Measurements from ENCODE around the gene HOMER1. TPM values are rescaled to one million over a fixed set of nuclear protein-coding genes. Genes with fewer than 3 reads are reported as not detected.

The HOMER1 gene
- total and polyA plus RNA-seq, 2 of the 4 experiments (the other 2 are of a cell fraction), result 1.9 to 6.8 TPM

GRCh38 chr5:79430196-79430595 is 83.7 kb downstream of the HOMER1 start:
- Histone ChIP-seq H4K5ac (ENCODE audit: low read depth, low read length) (no peak overlapping the region), H4K20me1 (ENCODE audit: insufficient read depth, low read length) (no peaks in the 10 kb centered on the region), H2BK5ac (ENCODE audit: low read depth, low read length, poor library complexity, severe bottlenecking) (no peak overlapping the region), H3K9me3 (ENCODE audit: control insufficient read depth, insufficient read depth, low read length) (no peaks in the 10 kb centered on the region), H4K8ac (ENCODE audit: low read depth in 2 of 2, low read length in 2 of 2) (no peak overlapping the region), H2AK5ac (ENCODE audit: low read depth, low read length) (no peak overlapping the region), H3K14ac (replicated peaks; ENCODE audit: low read depth, low read length) (no peak overlapping the region), H3K4me1 (ENCODE audit: control insufficient read depth, insufficient read depth, low read length) (no peaks in the 10 kb centered on the region), H2BK15ac (ENCODE audit: low read depth, low read length) (no peak overlapping the region), H3K4me2 (ENCODE audit: low read depth, low read length) (no peak overlapping the region), H3K79me1 (ENCODE audit: low read depth in 1 of 2, low read length in 2 of 2) (no peaks in the 10 kb centered on the region), H2AK9ac (replicated peaks; ENCODE audit: low read depth, low read length, poor library complexity) (no peak overlapping the region), H3K36me3 (ENCODE audit: control insufficient read depth, insufficient read depth, low read length) (no peaks in the 10 kb centered on the region), H2AFZ (replicated peaks; ENCODE audit: low read length, poor library complexity) (no peak overlapping the region), H3K27ac (ENCODE audit: insufficient read depth, low read length) (no peak overlapping the region), H3K4me3 (ENCODE audit: insufficient read depth, low read depth, low read length) (no peak overlapping the region), H2BK20ac (ENCODE audit: low read depth, low read length) (no peak overlapping the region), H3K23ac (ENCODE audit: low read depth, low read length) (no peak overlapping the region), H3K9ac (ENCODE audit: low read depth, low read length) (no peak overlapping the region), H3K9me1 (ENCODE audit: insufficient read depth, low read length) (no peaks in the 10 kb centered on the region; the same call in 1 of the 2 replicates), H4K91ac (ENCODE audit: insufficient read depth, low read depth, low read length) (no peak overlapping the region), H2BK120ac (ENCODE audit: low read depth, low read length) (no peak overlapping the region), H3K4ac (ENCODE audit: low read depth, low read length) (no peak overlapping the region), H3K18ac (ENCODE audit: low read depth, low read length) (no peak overlapping the region), H3K56ac (ENCODE audit: extremely low read depth, insufficient read depth, low read length) (no peak overlapping the region), H3K27me3 (ENCODE audit: control insufficient read depth, insufficient read depth, low read length) (no peaks in the 10 kb centered on the region)
- no TSS peak for BruUV-seq (replicated peaks)
- TF ChIP-seq SMC3 (IDR thresholded peaks at IDR 0.05; ENCODE audit: low read depth, low read length) (no peak), CEBPB (IDR thresholded peaks at IDR 0.05; ENCODE audit: low read depth, low read length) (no peak), CHD1 (IDR thresholded peaks at IDR 0.05; ENCODE audit: low read depth, low read length) (no peak), RCOR1 (IDR thresholded peaks at IDR 0.05; ENCODE audit: insufficient replicate concordance, low read length) (no peak), RAD21 (IDR thresholded peaks at IDR 0.05; ENCODE audit: low read length) (no peak), MAZ (IDR thresholded peaks at IDR 0.05; ENCODE audit: borderline replicate concordance, low read depth, low read length) (no peak), BHLHE40 (IDR thresholded peaks at IDR 0.05; ENCODE audit: low read depth, low read length) (no peak), FOS (IDR thresholded peaks at IDR 0.05; ENCODE audit: low read depth, low read length) (no peak), CTCF (conservative IDR thresholded peaks at IDR 0.05; ENCODE audit: low read depth, low read length) (no peak), MXI1 (IDR thresholded peaks at IDR 0.05; ENCODE audit: borderline replicate concordance, low read depth, low read length) (no peak), RFX5 (IDR thresholded peaks at IDR 0.05; ENCODE audit: low read depth, low read length) (no peak), NFE2L2 (IDR thresholded peaks at IDR 0.05; ENCODE audit: low read depth, low read length) (no peak), POLR2A (IDR thresholded peaks at IDR 0.05; ENCODE audit: low read depth, low read length) (no peak), MAFK (IDR thresholded peaks at IDR 0.05; ENCODE audit: low read depth, low read length) (no peak), USF2 (IDR thresholded peaks at IDR 0.05; ENCODE audit: low read depth, low read length) (no peak), ELK1 (IDR thresholded peaks at IDR 0.05; ENCODE audit: borderline replicate concordance, low read depth, low read length) (no peak)
- ChIA-PET POLR2A (ENCODE audit: unreplicated experiment) (no interaction called here), CTCF (interaction anchor here (0.5 kb wide), 1 partner anchor 68 kb away, joined by 5 read pairs; no protein-coding TSS in a partner anchor)
- DNase-seq (no peak), ATAC-seq (ENCODE audit: low read depth) (no peak)
- in situ Hi-C loops (cut with MboI; ENCODE audit: low sequenced_read_pairs) (no loop called here), dilution Hi-C loops (cut with HindIII; ENCODE audit: low sequenced_read_pairs, unreplicated experiment) (no loop called here), intact Hi-C loops (cut with micrococcal nuclease) (no loop called here)
